WI38 (cell line): Measurements from ENCODE around the gene ASCL5.

Experiments
- H3K4me3 ChIP-seq: 2 replicates; pipeline ENCODE4 v1.5.1; 2011; ENCODE audit warnings: low read depth, mild to moderate bottlenecking, control low read depth, low read length
- TF ChIP-seq, protein P1 (sequence below): IDR thresholded peaks from 2 replicates; pipeline ENCODE4 v1.5.1; 2012; ENCODE audit warnings: low read depth, mild to moderate bottlenecking, control low read depth, low read length

Gene ASCL5

DNA sequence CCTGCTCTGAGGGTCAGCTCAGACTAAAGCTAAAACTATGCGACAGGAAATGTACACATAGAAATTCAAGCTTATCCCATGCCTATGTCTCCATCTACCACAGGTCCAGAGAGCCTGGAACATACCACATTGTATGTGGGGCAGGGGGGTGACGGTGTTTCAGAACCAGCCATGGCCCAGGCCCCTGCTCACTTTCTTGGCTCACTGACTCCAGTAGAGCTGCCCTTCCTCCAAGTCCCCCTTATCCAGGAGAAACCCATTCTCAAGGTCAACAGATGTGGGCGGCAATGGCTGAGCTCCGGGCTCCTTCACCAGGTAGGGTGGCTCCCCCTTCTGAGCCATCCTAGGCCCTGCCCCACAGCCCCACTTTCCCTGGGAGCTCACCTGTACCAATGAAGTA lies 35.7 kb downstream of the ASCL5 start:
- no peak overlapping the region for H3K4me3 ChIP-seq
- TF ChIP-seq, protein P1, sequence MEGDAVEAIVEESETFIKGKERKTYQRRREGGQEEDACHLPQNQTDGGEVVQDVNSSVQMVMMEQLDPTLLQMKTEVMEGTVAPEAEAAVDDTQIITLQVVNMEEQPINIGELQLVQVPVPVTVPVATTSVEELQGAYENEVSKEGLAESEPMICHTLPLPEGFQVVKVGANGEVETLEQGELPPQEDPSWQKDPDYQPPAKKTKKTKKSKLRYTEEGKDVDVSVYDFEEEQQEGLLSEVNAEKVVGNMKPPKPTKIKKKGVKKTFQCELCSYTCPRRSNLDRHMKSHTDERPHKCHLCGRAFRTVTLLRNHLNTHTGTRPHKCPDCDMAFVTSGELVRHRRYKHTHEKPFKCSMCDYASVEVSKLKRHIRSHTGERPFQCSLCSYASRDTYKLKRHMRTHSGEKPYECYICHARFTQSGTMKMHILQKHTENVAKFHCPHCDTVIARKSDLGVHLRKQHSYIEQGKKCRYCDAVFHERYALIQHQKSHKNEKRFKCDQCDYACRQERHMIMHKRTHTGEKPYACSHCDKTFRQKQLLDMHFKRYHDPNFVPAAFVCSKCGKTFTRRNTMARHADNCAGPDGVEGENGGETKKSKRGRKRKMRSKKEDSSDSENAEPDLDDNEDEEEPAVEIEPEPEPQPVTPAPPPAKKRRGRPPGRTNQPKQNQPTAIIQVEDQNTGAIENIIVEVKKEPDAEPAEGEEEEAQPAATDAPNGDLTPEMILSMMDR = no peak

- H3K4me3 ChIP-seq = no peak overlapping the region
- TF ChIP-seq, protein P1 = no peak
Observed at GRCh38 chr1:201090541-201090940, 36.4 kb downstream of the ASCL5 start.

GRCh38 chr1:201089596-201089995 lies 37.4 kb downstream of the ASCL5 start:
- TF ChIP-seq, protein P1 = no peak
- H3K4me3 ChIP-seq = no peak overlapping the region

DNA sequence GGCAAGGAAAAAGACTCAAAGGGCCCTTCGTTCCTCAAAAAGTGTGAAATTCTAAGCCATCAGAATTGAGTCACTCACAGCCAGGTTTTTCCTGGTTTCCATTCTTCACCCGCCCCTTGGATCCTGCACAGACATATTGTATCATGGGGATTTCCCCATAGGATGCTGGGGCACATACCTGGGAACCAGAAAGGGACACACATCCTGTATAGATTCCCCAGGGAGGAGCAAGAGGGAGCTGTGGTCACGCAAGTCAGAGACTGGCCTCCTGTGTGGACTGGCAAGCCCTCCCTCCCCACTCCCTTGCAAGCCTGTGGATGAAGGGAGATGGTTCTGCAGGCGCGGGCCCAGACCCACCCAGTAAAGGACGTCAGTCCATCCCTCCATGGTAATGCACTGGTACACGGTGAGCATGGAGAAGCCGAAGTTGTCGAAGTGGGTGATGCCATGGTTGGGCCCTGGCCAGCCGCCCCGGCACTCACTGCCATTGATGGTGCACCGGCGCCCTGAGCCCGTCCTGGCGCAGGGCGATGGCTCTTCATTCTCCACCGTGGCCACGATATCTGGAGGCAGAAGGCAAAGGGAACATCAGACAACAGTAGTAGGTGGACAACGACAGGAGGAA lies 38.0 kb downstream of the ASCL5 start:
- no peak overlapping the region for H3K4me3 ChIP-seq
- TF ChIP-seq, protein P1 = no peak

DNA sequence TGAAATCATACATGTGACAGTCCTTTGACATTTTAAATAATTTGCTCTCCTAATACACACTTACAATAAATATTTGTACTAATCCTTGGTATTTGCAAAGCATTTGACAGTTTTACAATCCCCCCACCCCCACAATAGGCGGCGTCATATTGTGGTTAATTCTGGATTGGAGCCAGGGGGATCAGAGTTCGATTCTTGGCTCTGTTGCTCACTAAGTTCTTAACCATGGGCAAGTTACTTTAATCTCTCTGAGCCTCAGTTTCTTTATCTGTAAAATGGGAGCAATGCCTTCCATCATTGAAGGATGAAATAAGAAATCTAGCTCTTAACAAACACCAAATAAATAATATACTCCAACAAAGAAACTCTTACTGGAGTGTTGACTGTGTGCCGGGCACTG lies 38.6 kb downstream of the ASCL5 start:
- no peak overlapping the region for H3K4me3 ChIP-seq
- TF ChIP-seq, protein P1 = no peak

DNA sequence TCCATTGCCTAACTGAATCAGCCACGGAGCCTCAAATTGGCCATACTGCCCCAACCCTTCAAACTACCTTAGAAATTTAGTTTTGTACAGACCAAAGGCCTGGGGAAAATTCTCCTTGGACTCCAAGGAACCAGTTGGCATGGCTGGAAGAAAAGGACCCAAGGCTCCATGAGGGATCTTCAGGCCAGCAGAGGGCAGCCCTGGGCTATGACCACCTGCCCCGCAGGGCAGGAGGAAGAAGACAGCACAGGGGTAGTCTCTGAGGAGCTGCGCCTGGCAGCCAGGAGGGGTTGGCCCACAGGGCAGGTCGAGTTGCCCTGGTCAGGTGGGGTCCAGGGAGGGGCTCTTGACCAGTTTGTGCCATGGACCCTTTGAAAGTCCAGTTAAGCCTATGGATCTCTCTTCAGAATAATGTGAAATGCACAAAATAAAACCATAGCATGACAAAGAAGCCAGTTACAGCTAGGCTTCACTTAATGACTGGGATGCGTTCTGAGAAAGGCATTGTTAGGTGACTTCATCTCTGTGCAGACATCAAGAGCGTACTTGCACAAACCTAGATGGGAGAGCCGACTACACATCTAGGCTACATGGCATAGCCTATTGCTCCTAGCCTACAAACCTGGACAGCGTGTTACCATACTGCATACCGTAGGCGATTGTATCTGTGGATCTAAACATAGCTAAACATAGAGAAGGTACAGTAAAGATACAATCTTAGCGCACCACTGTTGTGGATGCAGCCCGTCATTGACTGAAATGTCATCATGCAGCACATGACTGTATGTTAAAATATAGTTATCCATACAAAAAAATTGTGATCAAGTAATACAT lies 40.9 kb downstream of the ASCL5 start:
- no peak overlapping the region for H3K4me3 ChIP-seq
- TF ChIP-seq, protein P1 = peak; percentile 67

DNA sequence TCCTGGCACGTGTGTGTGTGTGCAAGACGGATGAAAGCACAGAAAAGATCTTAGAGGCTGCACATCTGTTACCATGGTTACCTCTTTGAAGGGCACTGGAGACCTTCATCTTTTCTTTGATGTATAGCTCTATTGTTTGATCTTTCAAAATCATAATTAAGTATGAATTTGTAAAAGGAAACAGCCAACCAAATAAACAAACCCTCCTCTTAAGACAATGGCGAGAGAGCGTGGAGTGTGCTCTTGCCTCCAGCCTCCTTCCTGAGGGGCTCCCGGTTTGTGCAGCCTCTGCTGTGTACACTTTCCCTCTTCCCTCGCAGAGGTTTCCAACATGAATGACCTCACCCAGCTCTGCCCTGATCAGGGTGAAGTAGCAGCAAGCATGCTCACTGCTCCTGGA lies 42.7 kb downstream of the ASCL5 start:
- TF ChIP-seq, protein P1 = no peak
- H3K4me3 ChIP-seq = no peak overlapping the region
